T-helper 2 cell treated with Interferon-gamma antibody and Interleukin-4, amounts not matched to agents 5 μg/mL and 100 μg/mL, for 36 hours (primary cell): ENCODE measurements around the gene NXN.
"Not testable (repeated sequence)": the region's sequence is repeated elsewhere in the genome, so short reads cannot be mapped to it uniquely, and the experiment has no call there.

ENCODE experiments used
- DNase-seq: peaks from one replicate; pipeline ENCODE4 v3.0.0; 2021; ENCODE audit warnings: low spot score
- H3K27ac Mint-ChIP-seq: one replicate; pipeline ENCODE4 v1.8.0; 2021; ENCODE audit warnings: mild to moderate bottlenecking, mixed read lengths
- H3K27me3 Mint-ChIP-seq: one replicate; pipeline ENCODE4 v1.8.0; 2021; ENCODE audit warnings: low read depth, mixed read lengths
- H3K36me3 Mint-ChIP-seq: one replicate; pipeline ENCODE4 v1.8.0; 2021; ENCODE audit warnings: low read depth, mixed read lengths
- H3K4me1 Mint-ChIP-seq: one replicate; pipeline ENCODE4 v1.8.0; 2021; ENCODE audit warnings: low read depth, mixed read lengths
- H3K4me3 Mint-ChIP-seq: one replicate; pipeline ENCODE4 v1.8.0; 2022; ENCODE audit warnings: mild to moderate bottlenecking, moderate library complexity, mixed read lengths
- H3K9me3 Mint-ChIP-seq: one replicate; pipeline ENCODE4 v1.8.0; 2021; ENCODE audit warnings: mixed read lengths

Gene NXN

GRCh38 chr17:838486-838885 lies 141.1 kb downstream of the NXN start:
- H3K4me3 Mint-ChIP-seq = no peak overlapping the region
- no peaks in the 10 kb centered on the region for H3K27me3 Mint-ChIP-seq
- no peaks in the 10 kb centered on the region for H3K4me1 Mint-ChIP-seq
- no peaks in the 10 kb centered on the region for H3K36me3 Mint-ChIP-seq
- no peaks in the 10 kb centered on the region for H3K9me3 Mint-ChIP-seq
- no peak overlapping the region for H3K27ac Mint-ChIP-seq
- no peak for DNase-seq

- no peak overlapping the region for H3K27ac Mint-ChIP-seq
- no peaks in the 10 kb centered on the region for H3K36me3 Mint-ChIP-seq
- no peak for DNase-seq
- H3K4me3 Mint-ChIP-seq = no peak overlapping the region
- no peaks in the 10 kb centered on the region for H3K9me3 Mint-ChIP-seq
- no peaks in the 10 kb centered on the region for H3K27me3 Mint-ChIP-seq
- no peaks in the 10 kb centered on the region for H3K4me1 Mint-ChIP-seq
Measured at GRCh38 chr17:836151-836550, 143.4 kb downstream of the NXN start.

DNA sequence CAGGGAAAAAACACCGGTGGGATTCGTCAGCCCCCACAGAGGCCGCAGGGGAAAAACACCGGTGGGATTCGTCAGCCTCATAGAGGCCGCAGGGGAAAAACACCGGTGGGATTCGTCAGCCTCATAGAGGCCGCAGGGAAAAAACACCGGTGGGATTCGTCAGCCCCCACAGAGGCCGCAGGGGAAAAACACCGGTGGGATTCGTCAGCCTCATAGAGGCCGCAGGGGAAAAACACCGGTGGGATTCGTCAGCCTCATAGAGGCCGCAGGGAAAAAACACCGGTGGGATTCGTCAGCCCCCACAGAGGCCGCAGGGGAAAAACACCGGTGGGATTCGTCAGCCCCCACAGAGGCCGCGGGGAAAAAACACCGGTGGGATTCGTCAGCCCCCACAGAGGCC lies 143.9 kb downstream of the NXN start:
- not testable (repeated sequence) for H3K9me3 Mint-ChIP-seq, H3K36me3 Mint-ChIP-seq, H3K4me3 Mint-ChIP-seq, DNase-seq, H3K27ac Mint-ChIP-seq, H3K4me1 Mint-ChIP-seq, H3K27me3 Mint-ChIP-seq

- H3K4me1 Mint-ChIP-seq = no peaks in the 10 kb centered on the region
- H3K4me3 Mint-ChIP-seq = no peak overlapping the region
- no peaks in the 10 kb centered on the region for H3K27me3 Mint-ChIP-seq
- DNase-seq = no peak
- no peak overlapping the region for H3K27ac Mint-ChIP-seq
- no peaks in the 10 kb centered on the region for H3K36me3 Mint-ChIP-seq
- H3K9me3 Mint-ChIP-seq = no peaks in the 10 kb centered on the region
Measured at GRCh38 chr17:835263-835662, 144.3 kb downstream of the NXN start.

GRCh38 chr17:834136-834535 lies 145.4 kb downstream of the NXN start:
- H3K9me3 Mint-ChIP-seq = no peaks in the 10 kb centered on the region

GRCh38 chr17:830950-831349 lies 148.6 kb downstream of the NXN start:
- no peak overlapping the region for H3K4me3 Mint-ChIP-seq

More at GRCh38 chr17:834136-834535, 145.4 kb downstream of the NXN start:
- Mint-ChIP-seq H3K27me3 (no peaks in the 10 kb centered on the region), H3K4me3 (no peak overlapping the region), H3K4me1 (no peaks in the 10 kb centered on the region), H3K36me3 (no peaks in the 10 kb centered on the region), H3K27ac (no peak overlapping the region)
- no peak for DNase-seq

GRCh38 chr17:830381-830780 lies 149.2 kb downstream of the NXN start:
- Mint-ChIP-seq H3K4me1 (no peaks in the 10 kb centered on the region), H3K27me3 (no peaks in the 10 kb centered on the region), H3K27ac (no peak overlapping the region), H3K4me3 (no peak overlapping the region), H3K36me3 (no peaks in the 10 kb centered on the region), H3K9me3 (no peaks in the 10 kb centered on the region)
- no peak for DNase-seq

More at GRCh38 chr17:830950-831349, 148.6 kb downstream of the NXN start:
- Mint-ChIP-seq H3K4me1 (no peaks in the 10 kb centered on the region), H3K27ac (no peak overlapping the region), H3K9me3 (no peaks in the 10 kb centered on the region), H3K36me3 (no peaks in the 10 kb centered on the region), H3K27me3 (no peaks in the 10 kb centered on the region)
- DNase-seq = no peak

DNA sequence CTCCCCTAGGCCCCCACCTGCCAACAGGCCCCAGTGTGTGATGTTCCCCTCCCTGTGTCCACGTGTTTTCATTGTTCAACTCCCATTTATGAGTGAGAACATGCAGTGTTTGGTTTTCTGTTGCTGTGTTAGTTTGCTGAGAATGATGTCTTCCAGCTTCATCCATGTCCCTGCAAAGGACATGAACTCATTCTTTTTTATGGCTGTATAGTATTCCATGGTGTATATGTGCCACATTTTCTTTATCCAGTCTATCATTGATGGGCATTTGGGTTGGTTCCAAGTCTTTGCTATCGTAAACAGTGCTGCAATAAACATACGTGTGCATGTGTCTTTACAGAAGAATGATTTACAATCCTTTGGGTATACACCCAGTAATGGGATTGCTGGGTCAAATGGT lies 150.0 kb downstream of the NXN start:
- not testable (repeated sequence) for H3K27ac Mint-ChIP-seq, H3K9me3 Mint-ChIP-seq, H3K36me3 Mint-ChIP-seq, H3K27me3 Mint-ChIP-seq, H3K4me1 Mint-ChIP-seq, H3K4me3 Mint-ChIP-seq, DNase-seq

GRCh38 chr17:828761-829160 lies 150.8 kb downstream of the NXN start:
- Mint-ChIP-seq H3K27me3 (no peaks in the 10 kb centered on the region), H3K4me1 (no peaks in the 10 kb centered on the region), H3K9me3 (no peaks in the 10 kb centered on the region), H3K27ac (no peak overlapping the region), H3K36me3 (no peaks in the 10 kb centered on the region), H3K4me3 (no peak overlapping the region)
- no peak for DNase-seq

GRCh38 chr17:826778-827177 lies 152.8 kb downstream of the NXN start:
- Mint-ChIP-seq H3K4me3 (no peak overlapping the region), H3K36me3 (no peaks in the 10 kb centered on the region), H3K27me3 (no peaks in the 10 kb centered on the region), H3K27ac (no peak overlapping the region), H3K4me1 (no peaks in the 10 kb centered on the region), H3K9me3 (no peaks in the 10 kb centered on the region)
- DNase-seq = no peak

DNA sequence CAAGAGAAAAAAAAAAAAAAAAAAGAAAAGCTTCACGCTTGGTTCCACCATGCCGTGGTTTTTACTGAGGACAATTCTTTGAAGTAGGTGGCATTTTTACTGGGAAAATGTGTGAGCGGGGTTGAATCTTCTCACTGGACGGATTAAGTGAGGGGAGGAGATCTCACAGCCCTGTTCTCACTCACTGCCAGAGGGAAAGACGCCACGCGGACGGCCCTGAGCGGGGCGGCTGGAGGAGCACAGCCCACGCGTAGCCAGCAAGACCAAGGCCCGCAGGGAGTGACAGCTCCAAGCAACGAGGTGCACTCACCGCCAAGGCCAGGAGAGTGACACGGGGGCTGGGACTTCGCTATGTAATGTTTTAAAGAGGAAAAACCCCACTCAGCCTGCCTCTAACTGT lies 154.4 kb downstream of the NXN start:
- no peak overlapping the region for H3K4me3 Mint-ChIP-seq
- H3K9me3 Mint-ChIP-seq = no peaks in the 10 kb centered on the region
- DNase-seq = no peak
- H3K27me3 Mint-ChIP-seq = no peaks in the 10 kb centered on the region
- no peaks in the 10 kb centered on the region for H3K36me3 Mint-ChIP-seq
- H3K4me1 Mint-ChIP-seq = no peaks in the 10 kb centered on the region
- H3K27ac Mint-ChIP-seq = no peak overlapping the region

DNA sequence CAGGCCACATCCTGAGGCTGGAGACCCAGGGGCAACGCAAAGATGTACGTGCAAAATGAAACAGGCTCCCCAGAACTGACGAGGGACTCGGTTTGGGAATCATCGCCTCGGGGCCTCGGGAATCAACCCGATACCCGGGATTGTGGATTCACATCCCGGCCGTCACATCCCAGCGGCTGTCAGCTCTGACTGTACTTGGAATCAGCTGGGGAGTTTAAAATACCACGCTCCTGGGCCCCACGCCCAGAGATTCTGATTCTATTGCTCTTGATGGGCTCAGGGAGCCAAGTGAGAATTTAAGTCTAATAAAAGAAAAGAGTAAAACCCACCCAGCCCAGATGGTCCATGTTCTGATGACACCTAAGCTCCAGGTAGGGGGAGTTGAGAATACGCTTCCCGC lies 155.2 kb downstream of the NXN start:
- Mint-ChIP-seq H3K4me1 (no peaks in the 10 kb centered on the region), H3K36me3 (no peaks in the 10 kb centered on the region), H3K27me3 (no peaks in the 10 kb centered on the region), H3K4me3 (no peak overlapping the region), H3K27ac (no peak overlapping the region), H3K9me3 (no peaks in the 10 kb centered on the region)
- DNase-seq = no peak

DNA sequence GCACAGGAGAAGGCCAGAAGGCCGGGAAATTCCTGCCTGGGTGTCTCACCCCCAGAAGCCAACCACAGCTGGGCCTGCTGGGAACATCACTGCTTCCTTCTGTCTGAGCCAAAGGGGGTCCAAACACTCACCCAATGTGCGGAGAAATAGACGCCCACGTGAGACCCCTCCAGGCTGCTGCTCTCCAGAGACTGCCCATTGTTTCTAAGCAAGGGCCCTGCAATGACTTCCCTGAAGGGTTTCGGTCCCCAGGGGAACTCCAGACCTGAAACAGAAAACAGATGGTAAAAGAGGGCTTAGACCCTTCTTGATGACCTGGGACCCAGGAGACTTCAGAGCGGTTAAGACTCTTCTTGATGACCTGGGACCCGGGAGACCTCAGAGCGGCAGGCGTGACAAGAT lies 156.1 kb downstream of the NXN start:
- Mint-ChIP-seq H3K9me3 (no peaks in the 10 kb centered on the region), H3K4me3 (no peak overlapping the region), H3K36me3 (no peaks in the 10 kb centered on the region), H3K27me3 (no peaks in the 10 kb centered on the region), H3K4me1 (no peaks in the 10 kb centered on the region), H3K27ac (no peak overlapping the region)
- DNase-seq = no peak

DNA sequence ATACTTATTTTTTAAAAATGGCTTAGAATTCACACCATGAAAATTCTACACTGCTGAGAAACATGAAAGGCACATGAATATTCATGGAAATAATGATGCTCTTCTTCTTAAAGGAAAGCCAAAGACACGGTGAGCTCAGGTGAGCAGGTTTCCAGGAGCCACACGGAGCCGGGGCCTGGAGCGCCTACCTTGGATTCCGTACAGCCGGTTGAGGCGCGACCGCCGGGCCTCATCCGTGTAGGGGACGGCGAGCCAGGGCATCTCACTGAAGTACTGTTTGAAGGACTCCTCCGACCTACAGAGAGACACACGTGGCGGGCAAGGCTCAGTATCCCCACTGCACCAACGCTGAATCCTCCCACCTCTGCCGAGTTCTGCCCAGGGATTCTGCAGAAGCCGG lies 160.3 kb downstream of the NXN start:
- no peaks in the 10 kb centered on the region for H3K4me1 Mint-ChIP-seq
- H3K9me3 Mint-ChIP-seq = no peaks in the 10 kb centered on the region
- no peak for DNase-seq
- H3K27ac Mint-ChIP-seq = no peak overlapping the region
- H3K36me3 Mint-ChIP-seq = no peaks in the 10 kb centered on the region
- no peaks in the 10 kb centered on the region for H3K27me3 Mint-ChIP-seq
- no peak overlapping the region for H3K4me3 Mint-ChIP-seq

DNA sequence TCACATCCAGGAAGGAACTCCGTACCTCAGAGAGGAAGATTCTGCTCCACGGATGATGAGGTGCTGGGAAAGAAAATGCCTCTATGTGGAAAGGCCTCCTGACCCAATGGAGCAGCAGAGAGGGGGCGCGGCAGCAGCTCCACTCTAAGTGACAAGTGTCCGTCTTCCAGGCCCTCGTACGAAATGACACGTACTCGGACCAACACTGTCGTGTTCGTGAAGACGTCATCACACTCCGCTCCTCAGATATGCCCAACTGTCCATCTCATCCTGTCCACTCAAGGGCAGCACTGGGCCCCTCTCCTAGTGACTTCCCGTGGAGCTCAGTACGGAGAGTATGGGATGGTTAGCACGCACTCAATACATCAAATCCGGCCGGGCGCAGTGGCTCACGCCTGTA lies 165.2 kb downstream of the NXN start:
- H3K27ac Mint-ChIP-seq = no peak overlapping the region
- no peak overlapping the region for H3K4me3 Mint-ChIP-seq
- H3K27me3 Mint-ChIP-seq = no peaks in the 10 kb centered on the region
- no peaks in the 10 kb centered on the region for H3K4me1 Mint-ChIP-seq
- H3K36me3 Mint-ChIP-seq = no peaks in the 10 kb centered on the region
- peaks cover 4% of the 10 kb centered on the region for H3K9me3 Mint-ChIP-seq
- no peak for DNase-seq
